ENCODE results near the gene ADGRA1. TPM values are rescaled to one million over a fixed set of nuclear protein-coding genes. Genes with fewer than 3 reads are reported as not detected.

Gene ADGRA1
- total and polyA plus RNA-seq, 2 of the 8 experiments (the other 6 are each of a cell fraction or from before 2014, with no cell fraction given): 0.17 to 0.21 TPM

DNA sequence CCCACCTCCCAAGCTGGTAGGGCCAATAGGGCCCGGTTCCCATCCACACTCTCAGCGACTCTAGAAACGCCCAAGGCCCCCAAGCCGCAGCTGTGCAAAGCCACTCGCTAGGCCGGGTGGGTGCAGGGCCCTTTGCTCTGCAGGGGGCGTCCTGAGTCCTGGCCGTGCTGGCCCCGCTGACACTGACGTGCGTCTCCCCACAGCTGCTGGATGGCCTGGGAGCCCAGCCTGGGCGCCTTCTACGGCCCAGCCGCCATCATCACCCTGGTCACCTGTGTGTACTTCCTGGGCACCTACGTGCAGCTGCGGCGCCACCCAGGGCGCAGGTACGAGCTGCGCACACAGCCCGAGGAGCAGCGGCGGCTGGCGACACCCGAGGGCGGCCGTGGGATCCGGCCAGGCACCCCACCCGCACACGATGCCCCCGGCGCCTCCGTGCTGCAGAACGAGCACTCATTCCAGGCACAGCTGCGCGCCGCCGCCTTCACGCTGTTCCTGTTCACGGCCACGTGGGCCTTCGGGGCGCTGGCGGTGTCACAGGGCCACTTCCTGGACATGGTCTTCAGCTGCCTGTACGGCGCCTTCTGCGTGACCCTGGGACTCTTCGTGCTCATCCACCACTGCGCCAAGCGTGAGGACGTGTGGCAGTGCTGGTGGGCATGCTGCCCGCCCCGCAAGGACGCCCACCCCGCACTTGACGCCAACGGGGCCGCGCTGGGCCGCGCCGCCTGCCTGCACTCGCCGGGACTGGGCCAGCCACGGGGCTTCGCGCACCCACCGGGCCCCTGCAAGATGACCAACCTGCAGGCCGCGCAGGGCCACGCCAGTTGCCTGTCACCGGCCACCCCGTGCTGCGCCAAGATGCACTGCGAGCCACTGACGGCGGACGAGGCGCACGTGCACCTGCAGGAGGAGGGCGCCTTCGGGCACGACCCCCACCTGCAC lies 40.7 kb downstream of the ADGRA1 start:
- 0 out of 2 replicates have a peak, but pooled peaks cover 4% of the 10 kb centered on the region for H3K23me2 ChIP-seq (ENCODE audit: low read depth, low read length)
- peak in 1 of 2 experiments; percentile 51 for DNase-seq (ENCODE audit: low read depth in 1 of 2, low spot score in 2 of 2)

More for the DNA sequence above, 40.7 kb downstream of the ADGRA1 start:
- Histone ChIP-seq H2BK12ac (ENCODE audit: low read depth, low read length) (no peak overlapping the region), H3K56ac (replicated peaks; ENCODE audit: insufficient read length, low read depth, low read length) (peak overlapping the region; percentile 6), H4K20me1 (replicated peaks in 1 of 2; ENCODE audit: control insufficient read depth in 1 of 2, insufficient read depth in 2 of 2, low read length in 2 of 2) (peaks cover 0 to 8% of the 10 kb centered on the region in 2 experiments), H4K5ac (ENCODE audit: insufficient read length, low read depth, low read length) (no peak overlapping the region), H4K91ac (replicated peaks; ENCODE audit: insufficient read length, low read length) (no peak overlapping the region), H2BK120ac (replicated peaks; ENCODE audit: low read depth, low read length) (no peak overlapping the region), H3K4me3 (ENCODE audit: extremely low read depth in 1 of 4, insufficient read depth in 2 of 4, low read depth in 3 of 4, low read length in 4 of 4) (no peak overlapping the region), H4K8ac (ENCODE audit: extremely low read depth, insufficient read depth, low read length) (no peak overlapping the region; the same call in 1 of the 2 replicates), H3K4me1 (replicated peaks in 1 of 4; ENCODE audit: control insufficient read depth in 3 of 4, insufficient read depth in 4 of 4, low read length in 3 of 4) (peaks cover 0 to 3% (median 0%) of the 10 kb centered on the region in 4 experiments; a peak in 2 of 7 replicates), H2AK5ac (ENCODE audit: low read depth, low read length) (peak overlapping the region; percentile 39; the same call in 1 of the 2 replicates), H3K18ac (ENCODE audit: extremely low read depth, low read length) (no peak overlapping the region), H3K79me1 (ENCODE audit: low read depth, low read length) (no peaks in the 10 kb centered on the region), H3K4me2 (ENCODE audit: insufficient read depth in 1 of 2, low read depth in 2 of 2, low read length in 2 of 2) (no peak overlapping the region), H3K14ac (ENCODE audit: insufficient read length) (no peak overlapping the region), H3K79me2 (ENCODE audit: control insufficient read depth in 1 of 2, insufficient read depth in 2 of 2, low read length in 2 of 2) (no peaks in the 10 kb centered on the region), H3K27me3 (replicated peaks in 1 of 4; ENCODE audit: control insufficient read depth in 3 of 4, extremely low read depth in 1 of 4, insufficient read depth in 3 of 4, low read length in 3 of 4) (no peaks in the 10 kb centered on the region), H3K4ac (replicated peaks; ENCODE audit: insufficient read length, low read depth, low read length) (no peak overlapping the region), H3K27ac (ENCODE audit: low read depth, low read length) (no peak overlapping the region), H2BK20ac (ENCODE audit: low read length) (no peak overlapping the region), H3K9ac (replicated peaks in 1 of 4; ENCODE audit: extremely low read depth in 1 of 4, low read depth in 3 of 4, low read length in 3 of 4) (no peak overlapping the region), H2AFZ (ENCODE audit: low read length) (no peak overlapping the region), H3K9me3 (ENCODE audit: insufficient read depth in 2 of 2, low read depth in 1 of 2, low read length in 1 of 2) (peaks cover 0 to 5% of the 10 kb centered on the region in 2 experiments; a peak in 1 of 4 replicates), H3K36me3 (ENCODE audit: control insufficient read depth in 2 of 4, insufficient read depth in 4 of 4, low read length in 3 of 4) (no peaks in the 10 kb centered on the region), H3K23ac (ENCODE audit: insufficient read length) (no peak overlapping the region), H2BK5ac (ENCODE audit: low read depth, low read length) (no peak overlapping the region), H2BK15ac (ENCODE audit: low read length) (no peak overlapping the region)
- TF ChIP-seq RAD21 (IDR thresholded peaks at IDR 0.05 in 1 of 2, conservative IDR thresholded peaks at IDR 0.05 in 1 of 2; ENCODE audit: low read depth in 2 of 2, low read length in 2 of 2) (0 out of 4 replicates have a peak, but pooled peaks of 1 of the 2 experiments have one; percentile 1), RNF2 (IDR thresholded peaks at IDR 0.05; ENCODE audit: borderline replicate concordance, low read depth, low read length, missing control alignments, poor library complexity, severe bottlenecking) (no peak)
- ChIA-PET CTCF (ENCODE audit: partially characterized antibody) (interaction anchor here (0.8 to 1.7 kb wide), 6 partner anchors 15 to 224 kb away, joined by 3 to 6 read pairs (median 4); no protein-coding TSS in a partner anchor), POLR2A (ENCODE audit: partially characterized antibody) (no interaction called here)
- WGBS, 2 experiments (ENCODE audit: extremely low coverage in 1 of 2, insufficient coverage in 1 of 2, insufficient read length in 1 of 2, insufficient replicate concordance in 2 of 2, low coverage in 1 of 2, low lambda C conversion rate in 2 of 2, missing lambda C conversion rate in 1 of 2): 95% methylated on average over 80 of the region's 83 CpGs; no CpG with 5 or more reads in 1 of the 2 experiments
- FAIRE-seq: no peak
